GM21528 (cell line): ENCODE measurements around the gene ALDOB.
"Not testable (repeated sequence)": the region's sequence is repeated elsewhere in the genome, so short reads cannot be mapped to it uniquely, and the experiment has no call there.

ENCODE experiments used
- ATAC-seq: cut with Tn5 transposase; IDR thresholded peaks from one replicate; pipeline ENCODE4 v1.9.1; 2021; ENCODE audit warnings: mild to moderate bottlenecking, moderate library complexity; ENCODE audit not compliant: unreplicated experiment, low FRiP score

ALDOB gene

DNA sequence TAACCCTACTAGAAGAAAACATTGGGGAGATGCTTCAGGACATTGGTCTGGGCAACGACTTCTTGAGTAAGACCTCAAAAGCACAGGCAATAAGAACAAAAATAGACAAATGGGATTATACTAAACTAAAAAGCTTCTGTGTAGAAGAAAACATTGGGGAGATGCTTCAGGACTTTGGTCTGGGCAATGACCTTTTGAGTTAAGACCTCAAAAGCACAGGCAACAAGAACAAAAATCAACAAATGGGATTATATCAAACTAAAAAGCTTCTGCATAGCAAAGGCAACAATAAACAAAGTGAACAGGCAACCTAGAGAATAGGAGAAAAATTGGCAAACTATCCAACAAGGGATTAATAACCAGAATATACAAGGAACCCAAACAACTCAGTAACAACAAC, 40.9 kb downstream of the ALDOB start:
- no peak for ATAC-seq

- ATAC-seq = no peak
These were observed 42.4 kb downstream of the ALDOB start for GRCh38 chr9:101393135-101393534.

- no peak for ATAC-seq
These were observed 47.0 kb downstream of the ALDOB start for GRCh38 chr9:101388507-101388993.

DNA sequence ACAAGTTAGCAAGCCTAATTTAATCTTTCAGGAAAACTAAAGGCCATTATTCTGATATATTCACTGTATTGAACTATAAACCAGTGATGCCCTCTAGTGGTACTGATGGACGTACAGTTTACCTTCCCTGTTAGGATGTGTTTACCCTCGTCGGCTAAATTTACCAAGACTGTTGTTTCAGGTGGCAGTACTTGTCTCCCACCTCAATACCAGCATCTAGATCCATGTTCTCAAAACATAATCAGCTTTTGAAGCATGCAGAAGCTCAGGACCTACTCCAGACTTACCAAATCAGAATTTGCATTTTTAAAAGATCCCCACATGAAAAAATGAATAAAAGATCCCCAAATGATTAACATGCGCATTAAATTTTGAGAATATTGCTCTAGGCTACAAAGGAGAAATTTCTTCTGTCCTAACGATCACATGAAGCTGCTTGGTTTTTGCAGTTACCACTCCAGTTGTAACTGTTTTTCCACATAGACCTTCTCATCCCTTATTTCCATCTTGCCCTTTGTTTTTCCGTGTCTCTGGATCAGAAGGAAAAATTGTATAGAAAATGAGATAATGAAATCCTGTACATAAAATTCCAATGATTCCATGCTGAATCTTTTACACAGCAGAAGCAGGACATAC, 47.6 kb downstream of the ALDOB start:
- ATAC-seq = no peak

- ATAC-seq = not testable (repeated sequence)
These were observed 50.6 kb downstream of the ALDOB start, which contains the start of gene BAAT for GRCh38 chr9:101384873-101385536. Gene BAAT, minus strand, starts transcription at chr9:101385006. Its CDS starts 13,602 bp downstream, at chr9:101371404.

GRCh38 chr9:101383361-101383760, 52.2 kb downstream of the ALDOB start:
- no peak for ATAC-seq

DNA sequence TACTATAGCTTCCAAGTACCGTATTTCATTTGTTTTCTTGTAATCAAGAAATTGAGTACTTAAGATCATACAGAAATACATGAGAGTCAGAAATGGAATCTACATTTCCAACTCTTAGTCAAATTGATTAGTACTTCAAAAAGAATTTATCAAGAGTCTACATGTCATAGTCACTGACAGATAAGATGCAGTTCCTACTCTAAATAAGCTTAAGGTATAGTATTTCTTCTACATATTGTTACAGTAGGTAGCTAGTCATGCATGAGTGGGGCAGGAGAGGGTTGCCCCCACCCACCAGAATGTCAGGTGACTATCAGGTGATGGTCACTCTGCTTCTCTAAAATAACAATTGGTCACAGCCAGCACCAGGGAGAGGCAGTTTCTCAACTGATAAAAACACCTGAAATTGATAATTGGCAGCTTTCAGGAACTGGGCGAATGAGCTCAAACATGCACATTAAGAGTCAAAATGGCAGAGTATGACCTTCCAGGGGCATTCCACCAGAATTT, 53.7 kb downstream of the ALDOB start:
- ATAC-seq = no peak

GRCh38 chr9:101381118-101381517, 54.5 kb downstream of the ALDOB start:
- ATAC-seq = no peak

DNA sequence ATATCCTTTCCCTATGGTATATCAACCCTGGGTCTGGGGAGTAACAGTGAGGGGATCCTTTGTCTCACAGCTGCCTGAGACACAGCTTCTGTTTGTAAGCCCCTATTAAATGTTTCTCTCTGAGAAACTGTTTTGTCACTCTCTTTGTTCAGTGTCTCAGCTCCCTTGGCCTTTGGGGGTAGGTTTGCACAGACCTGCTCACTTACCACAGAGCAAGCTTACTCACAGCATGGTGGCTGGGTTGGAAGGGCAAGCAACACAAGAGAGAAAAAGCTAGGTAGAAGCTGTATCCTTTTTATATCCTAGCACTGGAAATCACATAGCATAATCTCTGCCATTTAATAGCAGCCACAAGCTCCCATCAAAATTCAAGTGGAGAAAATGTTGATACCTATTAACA, 55.3 kb downstream of the ALDOB start:
- ATAC-seq = no peak

GRCh38 chr9:101376111-101376848, 59.3 kb downstream of the ALDOB start:
- ATAC-seq = no peak

GRCh38 chr9:101375546-101375945, 60.0 kb downstream of the ALDOB start:
- ATAC-seq = no peak

- no peak for ATAC-seq
These were observed 63.1 kb downstream of the ALDOB start for GRCh38 chr9:101372327-101373118.

- ATAC-seq = no peak
These were observed 63.8 kb downstream of the ALDOB start for GRCh38 chr9:101371813-101372212.
